ENCODE results near the gene BNIP2. TPM values are rescaled to one million over a fixed set of nuclear protein-coding genes. Genes with fewer than 3 reads are reported as not detected.

BNIP2 gene
- polyA plus RNA-seq, 2 of the 4 experiments (the other 2 are of a cell fraction): 101 to 146 TPM

DNA sequence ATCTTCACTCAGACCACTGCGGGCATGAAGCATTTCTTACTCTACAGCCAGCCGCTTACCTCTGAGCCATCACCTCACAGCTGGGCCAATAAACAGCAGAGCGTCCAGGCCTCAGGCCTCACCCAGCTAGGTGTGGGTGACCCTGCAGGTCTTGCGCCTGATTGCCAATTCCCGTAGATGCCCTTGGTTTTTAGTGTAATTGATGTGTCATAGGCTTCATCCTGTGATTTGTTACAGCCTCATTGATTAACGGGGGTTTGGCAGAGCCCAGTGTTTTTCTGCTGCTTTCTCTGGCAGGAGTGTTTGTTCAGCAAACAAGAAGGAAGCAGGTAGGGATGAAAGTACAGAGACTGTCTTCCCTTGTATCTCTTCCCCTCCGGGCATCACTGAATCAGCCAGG is 49.6 kb upstream of the BNIP2 start:
- Histone ChIP-seq H3K9me3 (peaks cover 3% of the 10 kb centered on the region; the same call in 1 of the 3 replicates), H3K4me2 (no peak overlapping the region), H3K4me3 (no peak overlapping the region), H3K27ac (no peak overlapping the region), H3K4me1 (no peaks in the 10 kb centered on the region)
- 61% methylated on average over 7 of the region's 7 CpGs for WGBS (ENCODE audit: missing lambda C conversion rate)
- TF ChIP-seq, protein P1, sequence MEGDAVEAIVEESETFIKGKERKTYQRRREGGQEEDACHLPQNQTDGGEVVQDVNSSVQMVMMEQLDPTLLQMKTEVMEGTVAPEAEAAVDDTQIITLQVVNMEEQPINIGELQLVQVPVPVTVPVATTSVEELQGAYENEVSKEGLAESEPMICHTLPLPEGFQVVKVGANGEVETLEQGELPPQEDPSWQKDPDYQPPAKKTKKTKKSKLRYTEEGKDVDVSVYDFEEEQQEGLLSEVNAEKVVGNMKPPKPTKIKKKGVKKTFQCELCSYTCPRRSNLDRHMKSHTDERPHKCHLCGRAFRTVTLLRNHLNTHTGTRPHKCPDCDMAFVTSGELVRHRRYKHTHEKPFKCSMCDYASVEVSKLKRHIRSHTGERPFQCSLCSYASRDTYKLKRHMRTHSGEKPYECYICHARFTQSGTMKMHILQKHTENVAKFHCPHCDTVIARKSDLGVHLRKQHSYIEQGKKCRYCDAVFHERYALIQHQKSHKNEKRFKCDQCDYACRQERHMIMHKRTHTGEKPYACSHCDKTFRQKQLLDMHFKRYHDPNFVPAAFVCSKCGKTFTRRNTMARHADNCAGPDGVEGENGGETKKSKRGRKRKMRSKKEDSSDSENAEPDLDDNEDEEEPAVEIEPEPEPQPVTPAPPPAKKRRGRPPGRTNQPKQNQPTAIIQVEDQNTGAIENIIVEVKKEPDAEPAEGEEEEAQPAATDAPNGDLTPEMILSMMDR (IDR thresholded peaks at IDR 0.05): no peak
- TF ChIP-seq ZFP36 (IDR thresholded peaks at IDR 0.05; ENCODE audit: borderline replicate concordance, partially characterized antibody): no peak
- DNase-seq (ENCODE audit: low read depth in 1 of 2, low spot score in 1 of 2): no peak
- CTCF ChIA-PET: interaction anchor here (2.1 to 8.6 kb wide), 4 partner anchors 13 to 588 kb away, joined by 7 to 54 read pairs (median 48); no protein-coding TSS in a partner anchor
- POLR2A ChIA-PET: no interaction called here
- ATAC-seq: no peak
- no peak for FAIRE-seq

DNA sequence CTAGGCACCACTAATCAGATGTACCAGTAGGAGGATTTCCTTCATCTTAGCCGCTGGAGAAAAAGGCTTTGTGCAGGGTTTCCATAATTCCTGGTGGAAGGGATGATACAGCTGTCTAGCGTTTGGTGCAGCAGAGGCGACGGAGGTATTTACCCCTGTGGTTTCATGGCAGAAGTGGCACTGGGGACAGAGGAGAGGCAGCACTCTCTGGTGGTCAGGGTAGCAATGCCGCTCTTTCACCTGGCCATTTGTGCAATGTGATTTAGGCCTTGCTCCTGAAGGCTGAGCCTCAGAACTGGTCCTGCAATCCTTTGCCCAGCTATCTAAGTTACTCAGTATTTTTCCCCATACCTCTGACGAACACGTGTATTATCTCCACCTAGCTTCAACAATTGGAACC is 47.1 kb upstream of the BNIP2 start:
- H3K4me2 ChIP-seq: no peak overlapping the region
- ChIA-PET POLR2A (no interaction called here), CTCF (interaction anchor here (0.5 to 3.2 kb wide), 6 partner anchors 11 to 701 kb away, joined by 3 to 29 read pairs (median 3); no protein-coding TSS in a partner anchor)
- TF ChIP-seq, protein P2, sequence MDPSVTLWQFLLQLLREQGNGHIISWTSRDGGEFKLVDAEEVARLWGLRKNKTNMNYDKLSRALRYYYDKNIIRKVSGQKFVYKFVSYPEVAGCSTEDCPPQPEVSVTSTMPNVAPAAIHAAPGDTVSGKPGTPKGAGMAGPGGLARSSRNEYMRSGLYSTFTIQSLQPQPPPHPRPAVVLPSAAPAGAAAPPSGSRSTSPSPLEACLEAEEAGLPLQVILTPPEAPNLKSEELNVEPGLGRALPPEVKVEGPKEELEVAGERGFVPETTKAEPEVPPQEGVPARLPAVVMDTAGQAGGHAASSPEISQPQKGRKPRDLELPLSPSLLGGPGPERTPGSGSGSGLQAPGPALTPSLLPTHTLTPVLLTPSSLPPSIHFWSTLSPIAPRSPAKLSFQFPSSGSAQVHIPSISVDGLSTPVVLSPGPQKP (IDR thresholded peaks at IDR 0.05; ENCODE audit: low read depth, low read length): no peak
- TF ChIP-seq, protein P3, sequence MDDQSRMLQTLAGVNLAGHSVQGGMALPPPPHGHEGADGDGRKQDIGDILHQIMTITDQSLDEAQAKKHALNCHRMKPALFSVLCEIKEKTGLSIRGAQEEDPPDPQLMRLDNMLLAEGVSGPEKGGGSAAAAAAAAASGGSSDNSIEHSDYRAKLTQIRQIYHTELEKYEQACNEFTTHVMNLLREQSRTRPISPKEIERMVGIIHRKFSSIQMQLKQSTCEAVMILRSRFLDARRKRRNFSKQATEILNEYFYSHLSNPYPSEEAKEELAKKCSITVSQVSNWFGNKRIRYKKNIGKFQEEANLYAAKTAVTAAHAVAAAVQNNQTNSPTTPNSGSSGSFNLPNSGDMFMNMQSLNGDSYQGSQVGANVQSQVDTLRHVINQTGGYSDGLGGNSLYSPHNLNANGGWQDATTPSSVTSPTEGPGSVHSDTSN (IDR thresholded peaks at IDR 0.05): no peak
- TF ChIP-seq JUN (IDR thresholded peaks at IDR 0.05): no peak
- no peak for TF ChIP-seq ZC3H11A (IDR thresholded peaks at IDR 0.05)
- no peak for TF ChIP-seq FOXS1 (CRISPR knock-in tag; IDR thresholded peaks at IDR 0.05)
- TF ChIP-seq, protein P4, sequence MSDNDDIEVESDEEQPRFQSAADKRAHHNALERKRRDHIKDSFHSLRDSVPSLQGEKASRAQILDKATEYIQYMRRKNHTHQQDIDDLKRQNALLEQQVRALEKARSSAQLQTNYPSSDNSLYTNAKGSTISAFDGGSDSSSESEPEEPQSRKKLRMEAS (IDR thresholded peaks at IDR 0.05): no peak
- TF ChIP-seq FOSB (CRISPR knock-in tag; IDR thresholded peaks at IDR 0.05): no peak
- TF ChIP-seq, protein P5, sequence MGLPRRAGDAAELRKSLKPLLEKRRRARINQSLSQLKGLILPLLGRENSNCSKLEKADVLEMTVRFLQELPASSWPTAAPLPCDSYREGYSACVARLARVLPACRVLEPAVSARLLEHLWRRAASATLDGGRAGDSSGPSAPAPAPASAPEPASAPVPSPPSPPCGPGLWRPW (IDR thresholded peaks at IDR 0.05): no peak
- TF ChIP-seq RFX5 (IDR thresholded peaks at IDR 0.05): no peak
- no peak for TF ChIP-seq PHF8 (IDR thresholded peaks at IDR 0.05; ENCODE audit: borderline replicate concordance, low read depth)
- TF ChIP-seq NR3C1 (IDR thresholded peaks at IDR 0.05): no peak
- TF ChIP-seq HOXB5 (CRISPR knock-in tag; IDR thresholded peaks at IDR 0.05): no peak
- TF ChIP-seq CBX2 (IDR thresholded peaks at IDR 0.05; ENCODE audit: borderline replicate concordance, low read depth): no peak
- no peak for TF ChIP-seq CHD2 (IDR thresholded peaks at IDR 0.05; ENCODE audit: low read length, partially characterized antibody)
- no peak for TF ChIP-seq TP53 (CRISPR knock-in tag; IDR thresholded peaks at IDR 0.05)
- no peak for TF ChIP-seq TFCP2L1 (CRISPR knock-in tag; IDR thresholded peaks at IDR 0.05)
- no peak for TF ChIP-seq HOXB13 (CRISPR knock-in tag; IDR thresholded peaks at IDR 0.05; ENCODE audit: low read depth)
- no peak for TF ChIP-seq MAZ (IDR thresholded peaks at IDR 0.05; ENCODE audit: borderline replicate concordance, low read depth, low read length)
- no peak for TF ChIP-seq POLR2A (IDR thresholded peaks at IDR 0.05; ENCODE audit: low read length)
- DNase-seq (ENCODE audit: low read depth in 1 of 2, low spot score in 1 of 2) (peak in 1 of 2 experiments; percentile 20), FAIRE-seq (no peak), ATAC-seq (peak; percentile 58 to 72; a peak in 4 of 6 replicates)
- 62% methylated on average over 7 of the region's 7 CpGs for WGBS (ENCODE audit: missing lambda C conversion rate)
- no peaks in the 10 kb centered on the region for H3K9me3 ChIP-seq
- no peak overlapping the region for H3K4me3 ChIP-seq
- H3K27ac ChIP-seq: no peak overlapping the region
- H3K4me1 ChIP-seq: no peaks in the 10 kb centered on the region

DNA sequence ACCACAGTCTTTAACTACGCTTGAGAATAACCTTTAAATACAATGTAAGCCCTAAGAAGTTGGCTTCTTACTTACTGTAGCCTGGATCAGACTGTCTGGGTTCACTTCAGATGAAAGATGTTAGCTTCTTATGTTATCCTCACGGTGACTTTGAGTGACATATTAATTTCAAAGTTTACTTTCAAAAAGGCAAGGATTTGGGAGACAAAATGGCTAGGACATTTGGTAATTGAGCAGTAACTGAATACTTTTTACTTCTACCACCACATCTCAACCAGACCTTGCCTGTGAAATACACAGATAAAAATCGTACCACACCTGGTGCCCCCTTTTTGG is 36.0 kb upstream of the BNIP2 start:
- no peak overlapping the region for H3K27ac ChIP-seq
- ATAC-seq: no peak
- POLR2A ChIA-PET: no interaction called here
- CTCF ChIA-PET: interaction anchor here (0.5 to 7.2 kb wide), 68 partner anchors 10 to 818 kb away, joined by 3 to 148 read pairs (median 4); partner anchors contain the start of gene BNIP2
- no peak for DNase-seq (ENCODE audit: low read depth in 1 of 2, low spot score in 1 of 2)
- no peak for FAIRE-seq
- TF ChIP-seq NFE2L2 (conservative IDR thresholded peaks at IDR 0.05; ENCODE audit: low read length) (no peak), FOSL2 (IDR thresholded peaks at IDR 0.05) (no peak), FOSL2 (CRISPR knock-in tag; IDR thresholded peaks at IDR 0.05) (no peak), HDAC2 (IDR thresholded peaks at IDR 0.05) (no peak), MAZ (IDR thresholded peaks at IDR 0.05; ENCODE audit: borderline replicate concordance, low read depth, low read length) (no peak)
- TF ChIP-seq, protein P6, sequence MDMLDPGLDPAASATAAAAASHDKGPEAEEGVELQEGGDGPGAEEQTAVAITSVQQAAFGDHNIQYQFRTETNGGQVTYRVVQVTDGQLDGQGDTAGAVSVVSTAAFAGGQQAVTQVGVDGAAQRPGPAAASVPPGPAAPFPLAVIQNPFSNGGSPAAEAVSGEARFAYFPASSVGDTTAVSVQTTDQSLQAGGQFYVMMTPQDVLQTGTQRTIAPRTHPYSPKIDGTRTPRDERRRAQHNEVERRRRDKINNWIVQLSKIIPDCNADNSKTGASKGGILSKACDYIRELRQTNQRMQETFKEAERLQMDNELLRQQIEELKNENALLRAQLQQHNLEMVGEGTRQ (IDR thresholded peaks at IDR 0.05): no peak
- peak overlapping the region; percentile 55 for H3K4me2 ChIP-seq
- no peaks in the 10 kb centered on the region for H3K9me3 ChIP-seq
- no peak overlapping the region for H3K4me3 ChIP-seq
- WGBS (ENCODE audit: missing lambda C conversion rate): 10% methylated on average over 3 of the region's 3 CpGs
- peaks cover 8% of the 10 kb centered on the region; the same call in 2 of the 3 replicates for H3K4me1 ChIP-seq
